ENCODE measurements around the gene COA5.

COA5 gene

GRCh38 chr2:98576666-98577312, 31.5 kb downstream of the COA5 start:
- Histone ChIP-seq H2AFZ (ENCODE audit: low read depth, low read length) (no peak overlapping the region), H3K4me1 (ENCODE audit: low read length) (peaks cover 5% of the 10 kb centered on the region; the same call in 1 of the 2 replicates), H3K27ac (ENCODE audit: low read length) (no peak overlapping the region), H3K4me3 (ENCODE audit: low read length) (no peak overlapping the region), H4K20me1 (ENCODE audit: insufficient read depth, low read length) (no peaks in the 10 kb centered on the region), H3K9me3 (ENCODE audit: insufficient read depth, low read length) (no peaks in the 10 kb centered on the region), H3K36me3 (replicated peaks; ENCODE audit: low read depth, low read length) (no peaks in the 10 kb centered on the region), H3K4me2 (ENCODE audit: low read length) (no peak overlapping the region), H3K9ac (ENCODE audit: low read length) (no peak overlapping the region), H3K79me2 (ENCODE audit: low read length) (no peaks in the 10 kb centered on the region), H3K27me3 (ENCODE audit: low read depth, low read length) (no peaks in the 10 kb centered on the region)
- TF ChIP-seq EZH2phosphoT487 (IDR thresholded peaks at IDR 0.05; ENCODE audit: low read depth) (no peak), CTCF (IDR thresholded peaks at IDR 0.05; ENCODE audit: low read depth, low read length) (no peak)

- Histone ChIP-seq H4K20me1 (ENCODE audit: insufficient read depth, low read length) (no peaks in the 10 kb centered on the region), H3K36me3 (replicated peaks; ENCODE audit: low read depth, low read length) (peaks cover 3% of the 10 kb centered on the region), H3K4me1 (ENCODE audit: low read length) (no peaks in the 10 kb centered on the region), H3K4me2 (ENCODE audit: low read length) (no peak overlapping the region), H2AFZ (ENCODE audit: low read depth, low read length) (no peak overlapping the region), H3K4me3 (ENCODE audit: low read length) (no peak overlapping the region), H3K79me2 (ENCODE audit: low read length) (no peaks in the 10 kb centered on the region), H3K9ac (ENCODE audit: low read length) (no peak overlapping the region), H3K27me3 (ENCODE audit: low read depth, low read length) (no peaks in the 10 kb centered on the region), H3K9me3 (ENCODE audit: insufficient read depth, low read length) (no peaks in the 10 kb centered on the region), H3K27ac (ENCODE audit: low read length) (no peak overlapping the region)
- TF ChIP-seq EZH2phosphoT487 (IDR thresholded peaks at IDR 0.05; ENCODE audit: low read depth) (no peak), CTCF (IDR thresholded peaks at IDR 0.05; ENCODE audit: low read depth, low read length) (no peak)
Observed at GRCh38 chr2:98573426-98573825, 34.9 kb downstream of the COA5 start.

- H3K27me3 ChIP-seq (ENCODE audit: low read depth, low read length), result no peaks in the 10 kb centered on the region
- no peak overlapping the region for H3K4me2 ChIP-seq (ENCODE audit: low read length)
- TF ChIP-seq CTCF (IDR thresholded peaks at IDR 0.05; ENCODE audit: low read depth, low read length), result no peak
- no peak for TF ChIP-seq EZH2phosphoT487 (IDR thresholded peaks at IDR 0.05; ENCODE audit: low read depth)
- no peak overlapping the region for H3K4me3 ChIP-seq (ENCODE audit: low read length)
- H3K79me2 ChIP-seq (ENCODE audit: low read length), result no peaks in the 10 kb centered on the region
- H3K27ac ChIP-seq (ENCODE audit: low read length), result no peak overlapping the region
- no peak overlapping the region for H2AFZ ChIP-seq (ENCODE audit: low read depth, low read length)
- no peaks in the 10 kb centered on the region for H4K20me1 ChIP-seq (ENCODE audit: insufficient read depth, low read length)
- H3K4me1 ChIP-seq (ENCODE audit: low read length), result no peaks in the 10 kb centered on the region
- H3K9me3 ChIP-seq (ENCODE audit: insufficient read depth, low read length), result no peaks in the 10 kb centered on the region
- no peak overlapping the region for H3K9ac ChIP-seq (ENCODE audit: low read length)
- H3K36me3 ChIP-seq (replicated peaks; ENCODE audit: low read depth, low read length), result peaks cover 3% of the 10 kb centered on the region
Observed at GRCh38 chr2:98572676-98573075, 35.6 kb downstream of the COA5 start.

GRCh38 chr2:98572211-98572610, 36.1 kb downstream of the COA5 start:
- Histone ChIP-seq H4K20me1 (ENCODE audit: insufficient read depth, low read length) (no peaks in the 10 kb centered on the region), H3K9ac (ENCODE audit: low read length) (no peak overlapping the region), H2AFZ (ENCODE audit: low read depth, low read length) (no peak overlapping the region), H3K27me3 (ENCODE audit: low read depth, low read length) (no peaks in the 10 kb centered on the region), H3K79me2 (ENCODE audit: low read length) (no peaks in the 10 kb centered on the region), H3K27ac (ENCODE audit: low read length) (no peak overlapping the region), H3K4me1 (ENCODE audit: low read length) (no peaks in the 10 kb centered on the region), H3K4me3 (ENCODE audit: low read length) (no peak overlapping the region), H3K9me3 (ENCODE audit: insufficient read depth, low read length) (no peaks in the 10 kb centered on the region), H3K36me3 (replicated peaks; ENCODE audit: low read depth, low read length) (peaks cover 3% of the 10 kb centered on the region), H3K4me2 (ENCODE audit: low read length) (no peak overlapping the region)
- TF ChIP-seq EZH2phosphoT487 (IDR thresholded peaks at IDR 0.05; ENCODE audit: low read depth) (no peak), CTCF (IDR thresholded peaks at IDR 0.05; ENCODE audit: low read depth, low read length) (no peak)

All from OCI-LY3 (cell line).